HepG2 (cell line): Measurements from ENCODE around the gene KCNK10.

ENCODE experiments used
- JUN ChIP-seq: sonication (generic); formaldehyde crosslinking; IDR thresholded peaks from 2 replicates; pipeline ENCODE4 v1.4.0; 2020; ENCODE audit warnings: mild to moderate bottlenecking, missing genetic modification reagents
- MTERF4 ChIP-seq: sonication (generic); formaldehyde crosslinking; IDR thresholded peaks from 2 replicates; pipeline ENCODE4 v1.8.0; 2023; ENCODE audit warnings: mild to moderate bottlenecking, missing genetic modification reagents

- no peak for TF ChIP-seq JUN (CRISPR knock-in tag)
- no peak for TF ChIP-seq MTERF4 (CRISPR knock-in tag)
Measured at GRCh38 chr14:88154321-88154720, 168.7 kb downstream of the KCNK10 start.
